HCT116 (cell line): ENCODE measurements around the gene TMEM178B. TPM values are rescaled to one million over a fixed set of nuclear protein-coding genes. Genes with fewer than 3 reads are reported as not detected.

Experiments
- ATAC-seq: fragments of 200-7000 bp; cut with Tn5 transposase; 2 replicates; pipeline ENCODE4 v1.9.1; 2020; ENCODE audit warnings: mild to moderate bottlenecking, moderate library complexity
- BruUV-seq: library from RNA; stranded (reverse); fragments of 400-500 nt; replicated peaks from 2 replicates; lab custom pipeline; 2021; lab: Mats Ljungman, UMichigan
- CTCF ChIA-PET: fragments of 300-600 bp; sonication (Branson Sonifier 250); formaldehyde crosslinking; loops from one replicate; lab custom pipeline; 2021; ENCODE audit warnings: antibody characterized with exemption; lab: Charles Lee
- POLR2A ChIA-PET: fragments of 300-600, 350-600 bp; sonication (Branson Sonifier 250); formaldehyde crosslinking; loops from one replicate; lab custom pipeline; 2021; ENCODE audit warnings: antibody characterized with exemption; lab: Charles Lee
- RAD21 ChIA-PET, 2 experiments: fragments of 300-600 bp; sonication (Branson Sonifier 250); formaldehyde crosslinking; loops; one replicate each; lab custom pipeline; 2023; ENCODE audit warnings: low total read pairs in 2 of 2; ENCODE audit not compliant: uncharacterized antibody in 2 of 2, unreplicated experiment in 2 of 2, low non-redundant PET in 1 of 2; lab: Charles Lee
- DNase-seq: peaks from one replicate; pipeline ENCODE4 v3.0.0-alpha.2; 2010; ENCODE audit warnings: low read depth, low spot score
- H2AFZ ChIP-seq: fragments of 200-600 bp; shearing (Covaris generic), sonication (generic); 2 replicates; pipeline ENCODE4 v1.6.1; 2017; ENCODE audit warnings: low read depth, mixed run types, mixed read lengths, antibody characterized with exemption, low read length; ENCODE audit not compliant: poor library complexity, severe bottlenecking
- H3K27ac ChIP-seq: 2 replicates; pipeline ENCODE4 v1.5.1; 2012; ENCODE audit warnings: low read depth, low read length
- H3K27me3 ChIP-seq: fragments of 200-600 bp; sonication (generic); 2 replicates; pipeline ENCODE4 v1.6.1; 2016; ENCODE audit warnings: mixed run types, low read length, mixed read lengths; ENCODE audit not compliant: insufficient read depth
- H3K36me3 ChIP-seq, 2 experiments: fragments of 200-500 bp in 1 of 2; fragments of 200-600 bp in 1 of 2; sonication (Bioruptor generic) in 1 of 2; sonication (generic) in 1 of 2; 2 replicates each; pipeline versions ENCODE4 v1.5.1 to v1.6.1; 2014 to 2016; ENCODE audit warnings: low read length in 2 of 2, inconsistent platforms in 1 of 2, mixed read lengths in 1 of 2, mixed run types in 1 of 2; ENCODE audit not compliant: insufficient read depth in 2 of 2, control insufficient read depth in 1 of 2
- H3K4me1 ChIP-seq, 2 experiments: fragments of 200-600 bp in 1 of 2; sonication (generic) in 1 of 2; 2 replicates each; pipeline versions ENCODE4 v1.5.1 to v1.6.1; 2012 to 2017; ENCODE audit warnings: low read length in 2 of 2, inconsistent platforms in 1 of 2, mild to moderate bottlenecking in 1 of 2, mixed read lengths in 1 of 2, mixed run types in 1 of 2, moderate library complexity in 1 of 2; ENCODE audit not compliant: insufficient read depth in 2 of 2, control insufficient read depth in 1 of 2
- H3K4me2 ChIP-seq: fragments of 200-600 bp; sonication (generic); 2 replicates; pipeline ENCODE4 v1.6.1; 2017; ENCODE audit warnings: mixed run types, low read length, mixed read lengths
- H3K4me3 ChIP-seq, 2 experiments: fragments of 200-600 bp in 1 of 2; sonication (generic) in 1 of 2; replicated peaks in 1 of 2; 2 replicates each; pipeline ENCODE4 v1.5.1; 2011 to 2016; ENCODE audit warnings: low read length in 2 of 2, control low read depth in 1 of 2, low read depth in 1 of 2, mild to moderate bottlenecking in 1 of 2, mixed read lengths in 1 of 2, mixed run types in 1 of 2
- H3K79me2 ChIP-seq: fragments of 200-600 bp; sonication (generic); 2 replicates; pipeline ENCODE4 v1.6.1; 2017; ENCODE audit warnings: mild to moderate bottlenecking, mixed run types, low read length, moderate library complexity, mixed read lengths; ENCODE audit not compliant: insufficient read depth
- H3K9ac ChIP-seq: fragments of 200-600 bp; sonication (generic); 2 replicates; pipeline ENCODE4 v1.6.1; 2016; ENCODE audit warnings: low read length, mixed read lengths
- H3K9me2 ChIP-seq: fragments of 200-600 bp; sonication (generic), shearing (Covaris generic); 2 replicates; pipeline ENCODE4 v1.6.1; 2017; ENCODE audit warnings: mixed run types, mild to moderate bottlenecking, moderate library complexity; ENCODE audit not compliant: insufficient read depth
- H3K9me3 ChIP-seq, 2 experiments: fragments of 200-500 bp in 1 of 2; fragments of 200-600 bp in 1 of 2; sonication (Bioruptor generic) in 1 of 2; sonication (generic) in 1 of 2; 2 replicates each; pipeline ENCODE4 v1.6.1; 2014 to 2017; ENCODE audit warnings: low read length in 2 of 2, mixed read lengths in 2 of 2, inconsistent platforms in 1 of 2, low read depth in 1 of 2, mild to moderate bottlenecking in 1 of 2, mixed run types in 1 of 2, moderate library complexity in 1 of 2; ENCODE audit not compliant: control insufficient read depth in 1 of 2, insufficient read depth in 1 of 2
- H4K20me1 ChIP-seq: fragments of 200-600 bp; sonication (generic), shearing (Covaris generic); 2 replicates; pipeline ENCODE4 v1.6.1; 2017; ENCODE audit warnings: mixed run types, mild to moderate bottlenecking, moderate library complexity; ENCODE audit not compliant: insufficient read depth
- CBX3 ChIP-seq: IDR thresholded peaks from 2 replicates; pipeline ENCODE4 v1.6.1; 2012; ENCODE audit warnings: low read depth
- CEBPB ChIP-seq: IDR thresholded peaks from 2 replicates; pipeline ENCODE4 v1.6.1; 2012; ENCODE audit warnings: low read depth
- ELF1 ChIP-seq: IDR thresholded peaks from 2 replicates; pipeline ENCODE4 v1.6.1; 2012; ENCODE audit warnings: low read depth, borderline replicate concordance
- EZH2phosphoT487 ChIP-seq: fragments of 200-600 bp; IDR thresholded peaks from 2 replicates; pipeline ENCODE4 v1.6.1; 2018; ENCODE audit warnings: antibody characterized with exemption, borderline replicate concordance
- FOSL1 ChIP-seq: IDR thresholded peaks from 2 replicates; pipeline ENCODE4 v1.6.1; 2012; ENCODE audit warnings: low read depth
- JUND ChIP-seq: IDR thresholded peaks from 2 replicates; pipeline ENCODE4 v1.6.1; 2012
- POLR2AphosphoS5 ChIP-seq: IDR thresholded peaks from 2 replicates; pipeline ENCODE4 v1.6.1; 2011; ENCODE audit warnings: mild to moderate bottlenecking, low read depth, low read length, moderate library complexity
- SIN3A ChIP-seq: IDR thresholded peaks from 2 replicates; pipeline ENCODE4 v1.6.1; 2012; ENCODE audit warnings: low read depth
- SP1 ChIP-seq: IDR thresholded peaks from 2 replicates; pipeline ENCODE4 v1.6.1; 2012; ENCODE audit warnings: low read depth
- SRF ChIP-seq: IDR thresholded peaks from 2 replicates; pipeline ENCODE4 v1.6.1; 2012; ENCODE audit warnings: low read depth
- TCF7L2 ChIP-seq: IDR thresholded peaks from 2 replicates; pipeline ENCODE4 v1.7.0; 2011; ENCODE audit warnings: borderline replicate concordance, inconsistent platforms; ENCODE audit not compliant: insufficient read depth, insufficient read length; ENCODE audit errors: extremely low read depth
- ZNF274 ChIP-seq: fragments of 200-500 bp; sonication (Bioruptor generic); IDR thresholded peaks from 2 replicates; pipeline ENCODE4 v1.6.1; 2014; ENCODE audit warnings: mild to moderate bottlenecking, low read depth, low read length, inconsistent platforms
- intact Hi-C: fragments of 100-400 bp; cut with micrococcal nuclease; formaldehyde crosslinking; loops from 2 replicates; pipeline ENCODE4 v1.10.0; 2022
- total RNA-seq: library from RNA; stranded (reverse); gene quantifications from one replicate; pipeline ENCODE4 v1.2.1, GENCODE V29; 2021; ENCODE audit not compliant: unreplicated experiment
- TF ChIP-seq, protein P1 (sequence below): IDR thresholded peaks from 2 replicates; pipeline ENCODE4 v1.6.1; 2012
- TF ChIP-seq, protein P2 (sequence below): IDR thresholded peaks from 2 replicates; pipeline ENCODE4 v1.6.1; 2012; ENCODE audit warnings: low read depth
- TF ChIP-seq, protein P3 (sequence below): IDR thresholded peaks from 2 replicates; pipeline ENCODE4 v1.6.1; 2011; ENCODE audit warnings: mild to moderate bottlenecking, low read length, moderate library complexity; ENCODE audit not compliant: insufficient replicate concordance; ENCODE audit errors: extremely low read depth

The TMEM178B gene
- total RNA-seq, 1 experiment from 2014 or later = 0.02 TPM

DNA sequence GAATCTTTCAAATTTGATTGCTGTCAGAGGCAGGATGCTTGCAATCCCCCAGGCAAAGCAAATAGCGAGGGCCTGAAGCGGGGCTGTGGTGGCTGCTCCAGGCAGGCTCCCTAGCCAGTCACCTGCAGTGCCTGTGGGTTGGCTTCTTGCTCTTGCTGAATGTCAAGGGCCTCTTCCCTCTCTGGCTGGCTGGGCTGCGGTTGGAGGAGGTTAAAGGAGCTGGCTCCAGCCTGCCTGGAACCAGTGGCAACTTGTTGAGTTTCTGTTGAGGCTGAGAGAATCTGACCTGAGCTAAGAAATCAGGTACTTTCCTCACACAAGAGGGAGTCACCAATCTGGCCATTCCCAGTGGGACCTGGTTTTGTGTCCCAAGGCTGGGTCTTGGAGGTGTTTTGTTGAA lies 134.7 kb downstream of the TMEM178B start:
- RAD21 ChIA-PET = no interaction called here
- Histone ChIP-seq H3K27me3 (peaks cover 60% of the 10 kb centered on the region), H2AFZ (no peak overlapping the region), H4K20me1 (no peaks in the 10 kb centered on the region), H3K4me1 (no peaks in the 10 kb centered on the region), H3K27ac (no peak overlapping the region), H3K36me3 (no peaks in the 10 kb centered on the region), H3K4me3 (no peak overlapping the region), H3K79me2 (no peaks in the 10 kb centered on the region)
- CTCF ChIA-PET = no interaction called here
- intact Hi-C loops = no loop called here
- TF ChIP-seq, protein P1, sequence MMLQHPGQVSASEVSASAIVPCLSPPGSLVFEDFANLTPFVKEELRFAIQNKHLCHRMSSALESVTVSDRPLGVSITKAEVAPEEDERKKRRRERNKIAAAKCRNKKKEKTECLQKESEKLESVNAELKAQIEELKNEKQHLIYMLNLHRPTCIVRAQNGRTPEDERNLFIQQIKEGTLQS = no peak
- TF ChIP-seq TCF7L2 (no peak), CBX3 (no peak), SIN3A (no peak), ELF1 (no peak), SRF (no peak), POLR2AphosphoS5 (no peak), ZNF274 (no peak), FOSL1 (no peak), JUND (no peak)
- TF ChIP-seq, all 23 proteins: peak for 0
- POLR2A ChIA-PET = no interaction called here
- no peak overlapping the region for H3K9ac ChIP-seq
- H3K9me3 ChIP-seq = no peaks in the 10 kb centered on the region
- DNase-seq (no peak), ATAC-seq (no peak)
- no peak overlapping the region for H3K4me2 ChIP-seq
- no TSS peak for BruUV-seq
- H3K9me2 ChIP-seq = no peaks in the 10 kb centered on the region

DNA sequence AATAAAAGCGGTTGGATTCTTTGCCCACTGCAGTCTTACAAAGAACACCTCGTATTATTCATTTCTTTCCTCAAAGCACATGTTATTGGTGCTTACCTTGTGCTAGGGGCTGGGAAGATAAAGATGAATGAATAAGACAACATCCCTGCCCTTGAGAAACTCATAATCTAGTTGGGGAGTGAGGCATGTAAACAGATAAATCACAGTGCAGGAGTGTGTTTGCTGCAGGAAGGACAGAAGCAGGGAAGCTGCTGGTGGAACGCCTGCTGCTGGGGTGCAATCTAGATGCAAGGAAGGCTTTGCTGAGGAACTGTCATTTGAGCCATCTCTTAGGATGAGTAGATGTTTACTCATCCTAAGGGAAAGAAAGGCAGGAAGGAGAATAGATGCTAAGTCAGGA lies 135.6 kb downstream of the TMEM178B start:
- TF ChIP-seq CBX3 (no peak), SIN3A (no peak), EZH2phosphoT487 (no peak), SP1 (no peak), ZNF274 (no peak), CEBPB (no peak)
- TF ChIP-seq, protein P2, sequence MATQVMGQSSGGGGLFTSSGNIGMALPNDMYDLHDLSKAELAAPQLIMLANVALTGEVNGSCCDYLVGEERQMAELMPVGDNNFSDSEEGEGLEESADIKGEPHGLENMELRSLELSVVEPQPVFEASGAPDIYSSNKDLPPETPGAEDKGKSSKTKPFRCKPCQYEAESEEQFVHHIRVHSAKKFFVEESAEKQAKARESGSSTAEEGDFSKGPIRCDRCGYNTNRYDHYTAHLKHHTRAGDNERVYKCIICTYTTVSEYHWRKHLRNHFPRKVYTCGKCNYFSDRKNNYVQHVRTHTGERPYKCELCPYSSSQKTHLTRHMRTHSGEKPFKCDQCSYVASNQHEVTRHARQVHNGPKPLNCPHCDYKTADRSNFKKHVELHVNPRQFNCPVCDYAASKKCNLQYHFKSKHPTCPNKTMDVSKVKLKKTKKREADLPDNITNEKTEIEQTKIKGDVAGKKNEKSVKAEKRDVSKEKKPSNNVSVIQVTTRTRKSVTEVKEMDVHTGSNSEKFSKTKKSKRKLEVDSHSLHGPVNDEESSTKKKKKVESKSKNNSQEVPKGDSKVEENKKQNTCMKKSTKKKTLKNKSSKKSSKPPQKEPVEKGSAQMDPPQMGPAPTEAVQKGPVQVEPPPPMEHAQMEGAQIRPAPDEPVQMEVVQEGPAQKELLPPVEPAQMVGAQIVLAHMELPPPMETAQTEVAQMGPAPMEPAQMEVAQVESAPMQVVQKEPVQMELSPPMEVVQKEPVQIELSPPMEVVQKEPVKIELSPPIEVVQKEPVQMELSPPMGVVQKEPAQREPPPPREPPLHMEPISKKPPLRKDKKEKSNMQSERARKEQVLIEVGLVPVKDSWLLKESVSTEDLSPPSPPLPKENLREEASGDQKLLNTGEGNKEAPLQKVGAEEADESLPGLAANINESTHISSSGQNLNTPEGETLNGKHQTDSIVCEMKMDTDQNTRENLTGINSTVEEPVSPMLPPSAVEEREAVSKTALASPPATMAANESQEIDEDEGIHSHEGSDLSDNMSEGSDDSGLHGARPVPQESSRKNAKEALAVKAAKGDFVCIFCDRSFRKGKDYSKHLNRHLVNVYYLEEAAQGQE = no peak
- TF ChIP-seq, protein P3, sequence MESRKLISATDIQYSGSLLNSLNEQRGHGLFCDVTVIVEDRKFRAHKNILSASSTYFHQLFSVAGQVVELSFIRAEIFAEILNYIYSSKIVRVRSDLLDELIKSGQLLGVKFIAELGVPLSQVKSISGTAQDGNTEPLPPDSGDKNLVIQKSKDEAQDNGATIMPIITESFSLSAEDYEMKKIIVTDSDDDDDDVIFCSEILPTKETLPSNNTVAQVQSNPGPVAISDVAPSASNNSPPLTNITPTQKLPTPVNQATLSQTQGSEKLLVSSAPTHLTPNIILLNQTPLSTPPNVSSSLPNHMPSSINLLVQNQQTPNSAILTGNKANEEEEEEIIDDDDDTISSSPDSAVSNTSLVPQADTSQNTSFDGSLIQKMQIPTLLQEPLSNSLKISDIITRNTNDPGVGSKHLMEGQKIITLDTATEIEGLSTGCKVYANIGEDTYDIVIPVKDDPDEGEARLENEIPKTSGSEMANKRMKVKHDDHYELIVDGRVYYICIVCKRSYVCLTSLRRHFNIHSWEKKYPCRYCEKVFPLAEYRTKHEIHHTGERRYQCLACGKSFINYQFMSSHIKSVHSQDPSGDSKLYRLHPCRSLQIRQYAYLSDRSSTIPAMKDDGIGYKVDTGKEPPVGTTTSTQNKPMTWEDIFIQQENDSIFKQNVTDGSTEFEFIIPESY = no peak
- no TSS peak for BruUV-seq
- no peak overlapping the region for H3K4me3 ChIP-seq
- no peaks in the 10 kb centered on the region for H3K9me3 ChIP-seq
- H3K79me2 ChIP-seq = no peaks in the 10 kb centered on the region
- H3K27me3 ChIP-seq = peaks cover 58% of the 10 kb centered on the region
- H3K9me2 ChIP-seq = no peaks in the 10 kb centered on the region
- no peaks in the 10 kb centered on the region for H3K4me1 ChIP-seq
- H3K4me2 ChIP-seq = no peak overlapping the region
- no peaks in the 10 kb centered on the region for H4K20me1 ChIP-seq
- H3K36me3 ChIP-seq = no peaks in the 10 kb centered on the region
- no peak overlapping the region for H3K9ac ChIP-seq
- DNase-seq (no peak), ATAC-seq (no peak)
- H3K27ac ChIP-seq = no peak overlapping the region
- ChIA-PET CTCF (no interaction called here), RAD21 (no interaction called here), POLR2A (no interaction called here)
- intact Hi-C loops = no loop called here
- no peak overlapping the region for H2AFZ ChIP-seq
